GM12801 (cell line): ENCODE measurements around the gene BOLA1.

ENCODE experiments used
- TF ChIP-seq, protein P1 (sequence below): IDR thresholded peaks from one replicate; pipeline ENCODE4 v1.5.1; 2011; ENCODE audit warnings: control low read depth; ENCODE audit not compliant: insufficient read length; ENCODE audit errors: extremely low read depth

The BOLA1 gene

DNA sequence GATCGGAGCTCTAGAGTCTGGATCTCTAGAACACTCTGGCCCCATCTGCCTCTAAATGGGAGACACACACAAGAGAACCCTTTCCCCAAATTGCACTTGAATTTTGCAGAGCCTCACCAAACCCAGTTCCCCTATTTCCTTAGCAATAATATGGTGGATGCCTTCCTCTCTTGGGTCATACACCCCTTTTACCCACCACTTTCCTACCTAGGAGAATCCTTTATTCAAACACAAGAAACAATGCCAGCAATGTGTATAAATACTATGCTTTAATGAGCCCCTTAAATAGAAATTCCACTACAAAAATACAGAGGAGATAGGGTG is 29.0 kb downstream of the BOLA1 start:
- TF ChIP-seq, protein P1, sequence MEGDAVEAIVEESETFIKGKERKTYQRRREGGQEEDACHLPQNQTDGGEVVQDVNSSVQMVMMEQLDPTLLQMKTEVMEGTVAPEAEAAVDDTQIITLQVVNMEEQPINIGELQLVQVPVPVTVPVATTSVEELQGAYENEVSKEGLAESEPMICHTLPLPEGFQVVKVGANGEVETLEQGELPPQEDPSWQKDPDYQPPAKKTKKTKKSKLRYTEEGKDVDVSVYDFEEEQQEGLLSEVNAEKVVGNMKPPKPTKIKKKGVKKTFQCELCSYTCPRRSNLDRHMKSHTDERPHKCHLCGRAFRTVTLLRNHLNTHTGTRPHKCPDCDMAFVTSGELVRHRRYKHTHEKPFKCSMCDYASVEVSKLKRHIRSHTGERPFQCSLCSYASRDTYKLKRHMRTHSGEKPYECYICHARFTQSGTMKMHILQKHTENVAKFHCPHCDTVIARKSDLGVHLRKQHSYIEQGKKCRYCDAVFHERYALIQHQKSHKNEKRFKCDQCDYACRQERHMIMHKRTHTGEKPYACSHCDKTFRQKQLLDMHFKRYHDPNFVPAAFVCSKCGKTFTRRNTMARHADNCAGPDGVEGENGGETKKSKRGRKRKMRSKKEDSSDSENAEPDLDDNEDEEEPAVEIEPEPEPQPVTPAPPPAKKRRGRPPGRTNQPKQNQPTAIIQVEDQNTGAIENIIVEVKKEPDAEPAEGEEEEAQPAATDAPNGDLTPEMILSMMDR = no peak

DNA sequence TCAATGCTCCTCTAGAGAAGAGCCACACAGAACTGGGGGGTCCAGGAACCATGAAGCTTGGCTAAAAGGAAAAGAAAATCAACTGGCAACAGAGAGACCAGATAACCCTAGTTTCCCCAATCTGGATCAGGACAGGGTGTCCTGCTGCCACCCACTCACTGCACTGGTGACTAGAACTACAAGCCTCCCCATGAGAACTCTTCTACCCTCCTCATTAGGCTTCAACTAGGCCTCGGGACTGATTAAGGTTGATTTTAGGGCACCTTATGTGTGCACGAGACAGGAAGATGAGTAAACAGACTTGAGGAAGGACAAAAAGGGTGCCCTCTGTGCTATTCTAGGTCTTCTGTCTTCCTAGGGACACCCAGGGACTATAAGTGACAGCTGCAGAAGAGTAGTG is 30.5 kb downstream of the BOLA1 start:
- TF ChIP-seq, protein P1 = no peak

DNA sequence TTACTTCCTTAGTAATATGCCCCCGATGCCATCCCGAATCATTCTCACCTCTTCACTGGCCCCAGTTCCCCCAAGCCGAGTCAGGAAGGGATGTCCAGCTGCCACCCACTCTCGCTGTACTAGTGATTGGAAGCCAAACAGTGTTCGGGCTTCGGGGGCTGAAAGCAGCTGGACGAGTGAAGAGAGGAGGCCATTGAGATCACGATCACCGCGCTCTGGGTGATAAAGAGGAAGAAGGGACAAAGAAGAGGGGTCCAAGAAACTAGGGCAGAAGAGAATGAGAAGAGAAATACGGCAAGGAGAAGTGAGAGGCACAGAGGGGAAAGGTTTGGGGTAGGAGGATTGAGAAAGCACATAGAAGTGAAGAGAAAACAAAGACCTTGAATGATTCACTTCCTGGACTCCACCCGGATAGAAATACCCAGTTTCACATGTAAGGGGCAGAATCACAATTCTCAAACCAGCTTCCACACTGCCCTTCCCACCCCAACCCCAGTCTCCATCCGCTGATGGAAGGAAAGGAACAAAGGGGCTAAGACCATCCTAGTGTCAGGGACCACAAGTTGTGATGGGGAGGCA is 31.9 kb downstream of the BOLA1 start:
- TF ChIP-seq, protein P1 = no peak

DNA sequence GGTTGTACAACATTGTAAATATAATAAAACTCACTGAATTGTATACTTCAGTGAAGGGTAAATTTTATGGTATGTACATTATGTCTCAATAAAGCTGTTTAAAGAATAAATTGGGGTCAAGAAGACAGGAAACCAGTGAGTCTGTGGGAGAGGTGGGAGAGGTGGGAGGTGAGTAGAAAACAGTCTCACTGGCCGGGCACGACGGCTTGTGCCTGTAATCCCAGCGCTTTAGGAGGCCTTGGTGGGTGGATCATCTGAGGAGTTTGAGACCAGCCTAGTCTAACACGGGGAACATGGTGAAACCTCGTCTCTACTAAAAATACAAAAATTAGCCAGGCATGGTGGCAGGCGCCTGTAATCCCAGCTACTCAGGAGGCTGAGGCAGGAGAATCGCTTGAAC is 33.1 kb downstream of the BOLA1 start:
- TF ChIP-seq, protein P1 = no peak

DNA sequence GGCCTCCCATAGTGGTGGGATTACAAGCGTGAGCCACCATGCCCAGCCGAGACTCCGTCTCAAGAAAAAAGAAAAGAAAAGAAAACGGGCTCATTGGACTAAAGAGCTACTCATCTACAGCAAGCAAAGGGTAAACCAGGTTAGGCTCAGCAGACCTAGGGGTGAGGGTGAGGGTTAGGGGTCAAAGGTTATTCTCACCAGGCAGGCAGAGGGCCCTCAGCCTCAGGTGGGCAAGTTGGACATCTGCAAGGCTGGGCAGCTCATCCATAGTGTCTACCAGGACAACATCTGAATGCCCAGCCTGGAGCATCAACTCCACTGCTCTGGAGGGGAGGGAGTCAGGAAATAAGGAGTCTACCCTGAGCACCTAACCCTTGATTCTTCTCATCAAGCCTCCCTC is 33.8 kb downstream of the BOLA1 start:
- TF ChIP-seq, protein P1 = no peak

DNA sequence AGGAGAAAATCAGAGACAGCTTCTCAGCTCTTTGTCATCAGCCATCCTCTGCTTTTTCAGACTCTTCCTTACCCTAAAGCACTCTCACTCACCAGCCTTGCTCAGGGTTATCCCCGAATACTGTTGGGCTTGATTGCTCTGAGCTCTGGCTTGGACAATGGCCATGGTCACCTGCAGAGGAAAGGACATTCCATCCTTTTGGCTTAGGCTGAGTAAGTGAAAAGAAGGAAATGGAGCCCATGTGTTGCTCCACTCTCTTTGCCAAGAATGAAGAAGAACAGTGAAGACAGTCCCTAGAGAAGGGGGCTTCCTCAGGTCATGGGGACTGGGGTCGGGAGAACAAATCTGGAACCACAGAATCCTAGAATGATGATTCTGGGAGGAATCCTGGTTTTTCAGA is 35.0 kb downstream of the BOLA1 start:
- TF ChIP-seq, protein P1 = no peak

DNA sequence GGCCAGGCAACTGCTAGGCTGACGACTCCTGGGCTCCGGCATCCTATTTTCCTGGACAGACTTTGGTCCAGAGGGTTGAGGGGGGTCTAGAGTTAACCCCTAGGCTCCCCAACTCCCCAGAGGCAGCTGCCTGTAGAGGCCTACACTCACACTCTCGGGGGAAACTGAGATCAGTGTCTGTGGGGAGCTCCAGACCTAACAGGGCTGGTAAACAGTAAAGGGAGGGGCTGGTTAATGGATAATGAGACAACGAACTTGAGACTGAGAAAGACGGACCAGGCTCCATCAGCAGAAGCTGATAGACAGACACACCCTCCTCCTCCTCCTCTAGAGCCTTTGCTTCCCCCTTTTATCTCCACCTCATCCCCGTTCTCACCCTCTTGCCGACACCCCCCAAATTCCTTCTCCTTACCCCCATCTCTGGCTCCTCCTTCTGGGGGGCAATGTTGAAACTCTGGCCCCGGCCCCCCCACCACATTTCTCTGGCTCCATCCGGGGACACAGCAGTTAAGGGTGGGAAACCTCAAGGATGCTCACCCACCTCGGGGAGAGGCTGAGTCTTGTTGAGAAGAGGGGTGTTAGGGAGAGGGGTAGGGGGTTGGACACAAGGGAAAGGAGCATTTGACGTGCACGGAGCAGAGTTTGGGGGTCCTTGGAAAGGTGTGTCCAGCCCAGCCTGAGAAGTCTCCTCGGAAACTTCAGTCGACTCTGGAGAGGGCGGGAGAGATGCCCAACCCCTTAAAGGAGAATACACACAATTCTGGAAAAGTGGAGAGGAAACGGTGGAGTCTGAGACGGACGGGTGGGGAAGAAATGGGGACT is 37.0 kb downstream of the BOLA1 start, which contains the start of gene MTMR11:
TSS of gene MTMR11 (minus strand) at position 710 of the 822 bp plus-strand sequence. CDS start at position 478, 232 bp downstream.
- TF ChIP-seq, protein P1 = no peak
